Transverse colon (tissue), 3 donors: Measurements from ENCODE around the gene CACNA1S.

Source experiments
- CTCF ChIP-seq, 5 experiments: fragments of 200-600 bp in 3 of 5; fragments of 450-650 bp in 2 of 5; sonication (generic) in 3 of 5; IDR thresholded peaks; 1 replicate in 2 of 5; 2 replicates in 3 of 5; pipeline ENCODE4 v1.5.1; 2016 to 2017; ENCODE audit warnings: antibody characterized with exemption in 5 of 5, inconsistent platforms in 3 of 5, mild to moderate bottlenecking in 2 of 5, moderate library complexity in 1 of 5
- EP300 ChIP-seq: sonication (generic); formaldehyde crosslinking; IDR thresholded peaks from one replicate; pipeline ENCODE4 v1.6.1; 2017; ENCODE audit warnings: antibody characterized with exemption, low read depth
- POLR2A ChIP-seq: fragments of 450-650 bp; IDR thresholded peaks from one replicate; pipeline ENCODE4 v1.6.1; 2016; ENCODE audit warnings: antibody characterized with exemption, mild to moderate bottlenecking, moderate library complexity

DNA sequence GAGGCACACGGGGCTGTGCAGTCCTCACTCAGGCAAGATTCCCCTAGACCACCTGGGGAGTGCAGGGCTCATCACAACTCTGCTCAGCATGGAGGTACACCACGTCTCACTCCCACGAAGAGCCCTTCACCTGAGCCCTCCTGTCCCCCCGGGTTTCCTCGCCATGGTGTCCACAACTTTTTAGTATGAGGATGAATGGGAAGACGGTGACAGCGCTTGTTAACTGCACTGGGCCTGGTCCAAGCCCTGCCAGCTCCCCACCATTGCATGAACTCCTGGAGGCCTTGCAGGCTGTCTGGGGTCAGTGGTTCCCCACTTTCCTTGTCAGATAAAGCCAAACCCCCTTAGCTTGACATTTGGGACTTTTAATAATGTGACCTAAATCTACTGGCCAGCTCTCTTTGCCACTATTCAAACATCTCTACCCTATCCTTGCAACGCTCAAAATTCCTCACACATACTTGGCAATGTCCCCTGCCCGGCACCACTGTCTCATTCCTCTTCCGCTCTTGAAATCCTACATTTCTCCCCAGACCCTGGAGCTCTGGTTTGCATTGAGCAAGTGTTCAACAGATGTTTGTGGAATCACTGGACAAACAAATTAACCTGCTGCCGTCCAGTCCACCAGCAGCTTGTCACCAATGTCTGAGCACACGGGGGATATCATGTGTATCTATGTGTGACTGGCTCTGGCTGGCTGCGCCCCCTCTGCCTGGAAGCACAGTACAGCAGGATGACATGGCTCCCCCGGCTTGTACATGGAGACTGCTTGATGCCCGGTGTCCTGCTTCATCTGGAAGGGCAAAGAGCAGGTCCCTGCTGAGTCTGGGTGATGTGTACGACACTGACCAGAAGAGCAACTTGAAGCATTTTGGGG lies 30.9 kb upstream of the CACNA1S start:
- TF ChIP-seq CTCF (IDR thresholded peaks at IDR 0.05) (no peak), POLR2A (no peak), EP300 (no peak)
